Left colon (tissue), 2 donors: ENCODE measurements around the gene SALL1. TPM values are rescaled to one million over a fixed set of nuclear protein-coding genes. Genes with fewer than 3 reads are reported as not detected.

Experiments used
- ATAC-seq: fragments of 200-7000 bp; cut with Tn5 transposase; one replicate; pipeline ENCODE4 v1.9.1; 2020; ENCODE audit warnings: mild to moderate bottlenecking, moderate library complexity
- DNase-seq, 2 donors: peaks; one replicate each; pipeline ENCODE4 v3.0.0-alpha.2; 2020
- intact Hi-C, 2 donors: fragments of 100-400 bp; cut with DNase I in 1 of 2; cut with micrococcal nuclease in 1 of 2; formaldehyde crosslinking; loops; one replicate each; pipeline versions ENCODE4 v1.11.2 to v1.14.0; 2022; cut with DNase I, micrococcal nuclease
- long read RNA-seq: library from polyadenylated mRNA; unstranded; transcript quantifications from one replicate; pipeline ENCODE4 v2.0.0, GENCODE V29; 2021
- total RNA-seq, 2 donors: library from RNA; stranded (reverse); fragmentation: NEBNext Ultra II Directional; extraction: Animal tissue kit (Norgen Biotek cat#: 25700); gene quantifications; one replicate each; pipeline ENCODE4 v1.2.1, GENCODE V29; 2021
- donor health status: DM: no; HTN: no; CAD: no.
- donor health status: DM: yes; HTN: yes; CAD: no.

SALL1 gene
- 1 to 10 TPM; 1.6 to 2.0 TPM for total RNA-seq
- long read RNA-seq = 0 reads

DNA sequence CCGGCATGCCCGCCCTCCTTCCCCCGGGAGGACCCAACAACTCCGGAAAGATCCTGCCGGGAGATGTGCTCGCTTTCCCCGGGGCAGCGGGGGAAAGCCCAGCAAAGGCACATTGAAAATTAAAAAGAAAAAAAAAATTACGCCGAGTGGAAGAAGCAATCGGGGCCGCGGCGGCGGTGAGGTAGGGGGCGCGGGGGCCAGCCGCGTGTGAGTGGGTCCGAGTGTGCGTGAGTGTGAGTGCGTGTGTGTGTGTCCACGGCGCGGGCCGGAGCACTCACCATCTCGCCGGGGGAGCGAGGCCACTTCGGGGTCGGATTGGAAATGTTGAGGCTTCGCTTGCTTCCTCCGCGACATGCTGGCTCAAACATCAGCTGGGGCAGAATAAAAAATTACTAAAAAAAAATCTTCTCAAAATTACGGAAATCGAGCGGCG is at the start of gene SALL1:
Gene SALL1, minus strand, starts transcription at position 383 of the 433 bp plus-strand sequence. Its CDS starts 29 bp downstream, at position 354.
- DNase-seq (no peak), ATAC-seq (no peak)
- intact Hi-C loops = no loop called here

DNA sequence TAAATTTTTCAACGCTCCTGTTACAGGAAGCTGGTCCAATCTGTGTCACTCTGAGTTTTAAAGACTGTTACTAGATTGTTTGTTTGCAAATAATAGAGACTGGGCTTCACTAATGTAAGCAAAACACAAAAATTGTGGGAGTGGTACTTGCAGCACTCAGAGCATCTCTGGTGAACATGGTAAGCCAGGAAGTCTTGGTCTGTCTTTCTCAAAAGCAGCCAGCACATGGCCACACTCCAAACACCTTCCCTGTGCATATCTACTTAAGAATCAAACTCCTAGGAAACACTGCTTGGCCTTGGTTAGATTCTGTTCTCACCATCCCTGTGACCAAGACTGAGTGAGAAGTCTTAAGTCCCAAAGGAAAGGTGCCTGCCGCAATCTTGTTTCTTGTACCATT is 49.7 kb upstream of the SALL1 start:
- no peak for DNase-seq
- no peak for ATAC-seq
- intact Hi-C loops = no loop called here

DNA sequence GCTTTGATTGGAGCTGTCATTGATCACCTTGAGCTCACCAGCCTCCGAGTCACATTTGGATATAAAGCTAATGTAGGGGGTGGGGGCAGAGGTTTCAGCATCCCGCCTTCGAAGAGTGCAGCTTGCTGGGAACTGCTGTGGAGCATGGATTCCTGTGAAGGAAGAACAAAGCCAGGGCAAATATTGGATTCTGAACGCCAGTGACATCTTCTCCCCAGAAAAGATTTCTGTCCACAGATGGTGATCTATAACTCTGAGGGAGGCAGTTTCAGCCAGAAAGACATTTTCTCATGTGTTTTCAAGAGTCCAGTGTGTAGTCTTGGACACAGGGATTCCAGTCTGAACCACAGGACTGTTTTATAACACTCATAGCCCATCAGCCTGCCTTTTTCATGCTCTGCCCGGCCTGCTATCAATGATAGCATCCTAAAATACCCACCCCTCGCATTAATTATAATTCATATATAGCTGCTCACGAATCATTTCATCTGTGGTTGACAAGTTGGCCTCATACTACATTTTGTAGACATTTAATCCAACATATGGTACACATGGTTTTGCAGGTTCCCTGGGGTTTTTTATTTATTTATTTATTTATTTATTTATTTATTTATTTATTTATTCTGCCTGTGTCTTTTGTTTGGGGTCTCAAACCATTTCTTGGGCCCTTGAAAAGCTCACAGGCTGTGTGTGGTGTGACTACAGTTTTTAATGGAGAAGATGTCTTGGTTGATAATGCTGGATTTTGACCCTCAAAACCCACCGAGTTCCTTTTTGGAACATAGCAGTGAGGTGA is 47.1 kb upstream of the SALL1 start:
- DNase-seq = no peak
- no peak for ATAC-seq
- intact Hi-C loops = no loop called here

DNA sequence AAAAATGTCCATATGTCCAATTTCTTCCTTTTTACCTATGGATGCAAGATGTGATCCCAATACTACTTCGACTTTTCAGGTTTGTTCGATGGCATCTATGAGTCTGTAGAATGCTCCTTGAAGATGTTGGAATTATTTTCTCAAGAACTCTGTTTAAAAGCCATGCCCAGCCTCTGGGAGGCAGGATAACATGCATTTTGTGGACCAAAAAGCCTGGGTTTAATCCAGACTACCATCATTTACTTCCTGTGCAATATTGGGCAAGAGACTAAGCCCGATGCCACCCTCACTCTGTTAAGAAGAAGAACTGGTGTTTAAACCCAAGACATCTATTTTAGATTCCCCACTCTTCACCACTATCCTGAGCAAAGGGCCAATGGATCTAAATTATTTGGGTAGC is 42.8 kb upstream of the SALL1 start:
- intact Hi-C loops = no loop called here
- DNase-seq = no peak
- ATAC-seq = no peak

DNA sequence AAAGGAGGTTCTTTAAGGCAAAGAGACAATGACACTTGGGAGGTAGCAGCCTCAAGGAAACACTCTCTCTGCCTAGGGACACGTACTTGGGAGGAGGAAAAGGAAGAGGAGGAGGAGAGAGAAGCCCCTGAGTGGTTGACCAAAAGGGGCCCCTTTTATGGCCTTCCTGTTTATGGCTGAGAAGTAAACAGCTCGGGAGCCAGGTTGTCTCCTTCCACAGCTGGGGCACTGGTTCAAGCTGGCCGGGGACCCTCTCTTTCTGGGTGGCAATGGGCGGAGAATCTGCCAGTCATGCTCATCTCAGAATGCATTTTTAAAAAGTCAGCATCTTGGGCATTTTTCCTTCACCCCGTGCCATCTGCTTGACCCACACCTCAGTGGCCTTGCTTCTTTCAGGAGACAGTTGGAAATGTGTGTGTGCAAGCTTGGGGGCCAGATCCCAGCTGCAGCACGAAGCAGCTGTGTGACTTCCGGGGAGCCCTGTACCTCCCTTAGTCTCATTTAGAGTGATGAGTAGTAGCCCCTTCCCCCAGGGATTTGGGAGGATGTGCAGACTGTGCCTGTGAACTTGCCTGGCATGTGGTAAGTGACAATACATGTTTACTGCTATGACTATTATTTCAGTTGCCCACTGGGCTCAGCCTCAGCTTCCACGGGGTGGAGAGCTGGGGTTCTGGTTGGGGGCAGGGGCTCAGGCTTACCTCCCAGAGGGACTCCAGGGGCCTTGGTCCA is 33.8 kb upstream of the SALL1 start:
- no peak for DNase-seq
- intact Hi-C loops = no loop called here
- ATAC-seq = no peak

DNA sequence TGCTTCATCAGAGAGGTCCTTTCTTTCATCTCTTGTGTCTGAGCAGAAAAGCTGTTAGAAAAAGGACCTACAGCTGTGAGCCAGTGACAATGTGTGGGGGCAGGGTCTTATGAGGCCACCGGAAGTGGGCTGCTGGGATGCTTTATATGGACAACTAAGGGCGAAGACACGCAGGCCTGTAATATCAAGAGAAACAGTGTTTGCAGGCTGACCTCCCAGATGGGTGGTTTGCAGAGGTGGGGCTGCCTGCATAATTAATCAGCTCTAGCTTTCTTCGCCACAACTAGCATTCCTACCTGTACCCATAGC is 30.4 kb upstream of the SALL1 start:
- intact Hi-C loops = no loop called here
- ATAC-seq (no peak), DNase-seq (no peak)

DNA sequence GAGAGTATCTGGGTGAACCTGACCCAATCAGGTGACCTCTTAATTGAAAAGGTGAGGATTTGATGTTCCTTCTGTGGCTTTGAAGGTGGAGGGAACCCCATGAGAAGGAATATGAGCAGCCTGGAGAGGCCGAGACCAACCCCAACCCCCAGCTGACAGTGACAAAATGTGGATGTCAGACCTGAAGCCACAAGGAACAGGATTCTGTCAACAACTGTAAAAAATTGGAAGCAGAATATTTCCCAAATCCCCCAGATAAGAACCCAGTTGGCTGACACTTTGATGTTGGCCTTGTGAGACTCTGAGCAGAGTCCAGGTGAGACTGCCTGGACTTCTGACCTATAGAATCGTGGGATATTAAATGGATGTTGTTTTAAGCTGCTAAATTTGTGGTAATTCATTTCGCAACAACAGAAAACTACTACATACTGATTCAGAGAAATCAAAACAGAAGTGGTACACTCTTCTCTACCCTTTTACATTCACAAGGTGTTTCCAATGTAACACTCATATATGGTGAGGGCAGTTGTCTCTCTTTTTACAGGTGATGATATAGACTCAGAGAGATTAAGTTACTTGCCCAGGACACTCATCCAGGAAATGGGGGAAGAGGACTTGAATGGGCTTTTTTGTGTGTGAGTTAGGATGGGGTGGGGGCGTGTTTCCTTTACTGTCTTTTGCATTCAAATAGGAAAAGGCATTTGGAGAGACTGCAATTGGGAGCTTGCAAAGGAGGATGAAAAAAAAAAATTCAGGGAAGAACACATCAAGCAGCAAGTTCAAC is 29.8 kb upstream of the SALL1 start:
- ATAC-seq (no peak), DNase-seq (no peak)
- intact Hi-C loops = no loop called here

DNA sequence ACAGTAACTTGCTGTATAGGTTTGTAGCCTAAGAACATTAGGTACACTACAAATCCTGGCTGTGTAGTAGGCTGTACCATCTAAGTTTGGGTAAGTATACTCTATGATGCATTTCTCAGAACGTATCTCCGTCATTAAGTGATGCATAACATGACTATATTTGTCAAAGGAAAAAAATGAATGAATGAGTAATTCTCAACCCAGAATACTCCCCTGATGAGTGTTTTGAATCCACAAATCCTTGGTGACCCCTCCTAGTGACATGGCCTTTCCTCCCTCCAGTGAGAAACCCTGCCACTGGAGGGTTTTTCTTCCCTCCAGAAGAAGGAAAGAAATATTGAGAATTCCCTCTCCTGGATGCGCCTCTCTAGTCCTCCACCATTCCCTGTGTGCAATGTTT is 24.0 kb upstream of the SALL1 start:
- no peak for ATAC-seq
- DNase-seq = no peak
- intact Hi-C loops = no loop called here

DNA sequence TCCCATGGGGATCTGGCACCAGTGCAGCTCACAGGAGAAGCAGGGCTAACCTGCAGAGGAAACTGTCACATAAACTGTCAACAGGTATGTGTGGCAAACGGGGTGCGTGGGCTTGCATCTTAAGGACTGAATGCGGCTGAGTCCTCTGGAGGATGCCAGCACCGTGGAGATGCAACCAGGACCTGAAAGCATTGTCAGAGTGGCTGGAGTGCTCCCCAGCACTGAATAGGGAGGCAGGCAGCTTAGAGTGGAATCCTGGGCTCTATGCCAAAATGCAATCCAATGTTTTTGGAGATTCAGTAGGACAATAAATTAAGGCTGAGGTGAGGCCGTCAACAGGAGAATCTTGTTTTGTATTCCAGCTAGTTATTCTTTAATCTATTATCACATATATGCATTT is 21.3 kb upstream of the SALL1 start:
- DNase-seq = no peak
- no peak for ATAC-seq
- intact Hi-C loops = no loop called here

DNA sequence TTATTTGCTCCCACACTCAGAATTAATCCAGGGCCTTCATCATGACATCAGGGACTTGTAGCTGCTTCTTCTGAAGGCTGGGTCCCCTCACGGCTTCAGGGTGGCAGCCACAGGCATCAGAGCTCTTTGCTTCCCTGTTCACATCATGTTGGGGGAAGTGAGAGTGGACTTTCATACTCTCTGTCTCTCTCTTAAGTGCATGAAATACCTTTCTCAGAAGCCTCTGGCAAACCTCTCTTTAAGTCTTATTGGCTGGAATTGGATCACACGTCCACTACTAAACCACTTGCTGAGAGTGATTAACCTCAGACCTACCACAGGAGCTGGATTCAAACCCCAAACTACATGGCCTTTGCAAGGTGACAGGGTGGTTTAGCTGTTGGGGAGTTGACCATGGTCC is 17.7 kb upstream of the SALL1 start:
- DNase-seq (no peak), ATAC-seq (no peak)
- intact Hi-C loops = no loop called here

DNA sequence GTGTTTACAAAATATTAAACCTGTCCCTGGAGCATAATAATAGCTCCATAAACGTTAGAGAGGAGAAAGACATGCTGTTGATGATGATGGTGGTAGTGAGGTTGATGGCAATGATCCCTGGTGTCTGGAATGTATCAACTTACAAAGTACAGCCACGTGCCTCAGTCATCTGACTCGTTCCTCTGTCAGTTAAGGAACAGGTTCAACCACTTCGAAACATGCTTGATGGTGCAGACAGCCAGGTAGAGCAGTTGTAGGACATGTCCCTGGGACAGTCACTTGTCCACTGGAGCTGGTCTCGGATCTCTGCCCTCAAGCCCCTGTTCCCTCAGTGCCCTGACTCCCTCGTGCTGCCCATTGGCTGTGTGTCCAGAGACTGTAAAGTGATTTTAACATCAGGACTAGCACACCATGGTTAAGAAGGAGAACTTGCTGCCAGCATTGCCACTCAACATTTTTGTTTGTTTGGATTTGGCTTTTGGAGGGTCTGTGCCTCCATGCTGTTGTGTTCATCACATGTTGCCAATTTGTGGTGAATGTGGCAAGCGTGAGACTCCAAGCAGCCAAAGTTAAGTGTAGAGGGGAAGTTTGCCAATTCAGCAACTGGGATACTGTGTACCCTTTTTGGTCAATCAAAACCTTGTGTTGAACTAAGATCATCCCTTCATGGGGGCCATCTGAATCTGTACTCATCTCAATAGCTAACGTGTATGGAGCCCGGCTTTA is 16.3 kb upstream of the SALL1 start:
- intact Hi-C loops = no loop called here
- no peak for DNase-seq
- ATAC-seq = no peak

DNA sequence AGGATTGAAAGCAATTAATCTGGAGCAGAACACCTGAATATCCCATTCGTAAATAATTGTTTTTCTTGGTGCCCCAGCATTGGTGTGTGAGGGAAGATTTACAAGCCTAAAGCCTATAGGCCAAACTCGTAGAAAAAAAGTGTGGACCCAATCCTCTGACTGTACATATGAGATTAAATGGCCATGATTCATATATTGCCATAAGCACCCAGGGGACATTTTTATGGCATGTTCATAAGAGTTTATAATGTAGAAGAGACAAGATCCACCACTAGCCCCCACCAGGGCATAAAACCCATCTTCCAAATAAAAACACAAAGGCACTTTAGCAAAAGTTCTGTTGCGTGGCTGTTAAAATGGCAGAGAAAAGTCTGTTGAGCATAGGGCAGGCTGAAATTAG is 15.5 kb upstream of the SALL1 start:
- intact Hi-C loops = no loop called here
- no peak for ATAC-seq
- DNase-seq = no peak

DNA sequence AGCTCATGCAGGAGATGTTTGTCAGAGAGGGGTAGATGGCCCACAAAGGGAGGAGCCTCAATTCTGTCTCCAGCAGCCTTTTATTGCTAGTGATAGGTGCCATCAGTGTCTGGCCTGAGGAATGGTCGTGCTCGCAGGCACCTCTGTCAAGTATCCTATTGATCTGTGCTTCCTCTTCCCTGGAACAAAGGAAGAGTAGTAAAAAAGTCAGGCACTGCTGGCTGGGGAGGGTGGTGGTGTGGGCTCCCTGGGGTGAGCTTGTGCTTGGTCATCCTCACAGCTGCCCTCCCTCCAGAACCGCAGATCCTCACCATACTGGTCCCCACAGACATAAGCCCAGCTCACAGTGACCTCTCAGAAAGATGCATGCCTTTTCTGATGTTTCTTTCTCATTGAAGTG is 15.0 kb upstream of the SALL1 start:
- intact Hi-C loops = no loop called here
- ATAC-seq (no peak), DNase-seq (no peak)

DNA sequence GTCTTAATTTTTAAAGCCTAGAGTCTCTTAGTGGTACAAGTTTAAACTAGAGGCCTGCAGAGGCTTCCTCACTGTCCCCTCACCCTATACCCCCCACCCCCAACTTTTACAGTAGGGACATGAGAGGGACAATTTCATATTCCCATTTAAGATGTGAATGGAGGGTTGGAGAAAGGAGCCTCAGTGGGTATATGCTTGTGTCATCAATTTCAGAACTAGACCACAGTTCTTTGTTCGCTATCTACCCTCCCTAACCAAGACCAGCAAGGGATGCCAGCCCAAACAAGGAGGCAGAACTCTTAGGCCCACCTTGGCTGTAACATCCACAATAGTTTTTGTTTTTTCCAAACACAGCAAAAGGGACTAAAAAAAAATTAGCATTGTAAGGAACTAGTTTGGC is 14.0 kb upstream of the SALL1 start:
- DNase-seq (no peak), ATAC-seq (no peak)
- intact Hi-C loops = no loop called here

DNA sequence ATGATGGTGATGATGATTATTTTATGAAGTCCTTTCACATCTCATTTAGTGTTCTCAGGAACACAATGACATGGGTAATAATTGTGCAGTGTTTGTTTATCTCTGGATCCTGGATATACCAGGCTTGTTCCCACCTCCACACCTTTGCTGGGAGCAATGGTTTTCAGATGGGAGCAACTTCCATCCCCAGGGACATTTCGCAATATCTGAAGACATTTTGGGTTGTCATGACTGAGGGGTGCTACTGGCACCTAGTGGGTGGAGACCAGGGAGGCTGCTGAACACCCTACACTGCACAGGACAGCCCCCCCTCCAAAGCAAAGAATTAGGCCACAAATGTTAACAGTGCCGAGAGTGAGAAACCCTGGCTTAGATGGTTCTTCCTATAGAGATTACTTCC is 13.5 kb upstream of the SALL1 start:
- ATAC-seq (no peak), DNase-seq (no peak)

DNA sequence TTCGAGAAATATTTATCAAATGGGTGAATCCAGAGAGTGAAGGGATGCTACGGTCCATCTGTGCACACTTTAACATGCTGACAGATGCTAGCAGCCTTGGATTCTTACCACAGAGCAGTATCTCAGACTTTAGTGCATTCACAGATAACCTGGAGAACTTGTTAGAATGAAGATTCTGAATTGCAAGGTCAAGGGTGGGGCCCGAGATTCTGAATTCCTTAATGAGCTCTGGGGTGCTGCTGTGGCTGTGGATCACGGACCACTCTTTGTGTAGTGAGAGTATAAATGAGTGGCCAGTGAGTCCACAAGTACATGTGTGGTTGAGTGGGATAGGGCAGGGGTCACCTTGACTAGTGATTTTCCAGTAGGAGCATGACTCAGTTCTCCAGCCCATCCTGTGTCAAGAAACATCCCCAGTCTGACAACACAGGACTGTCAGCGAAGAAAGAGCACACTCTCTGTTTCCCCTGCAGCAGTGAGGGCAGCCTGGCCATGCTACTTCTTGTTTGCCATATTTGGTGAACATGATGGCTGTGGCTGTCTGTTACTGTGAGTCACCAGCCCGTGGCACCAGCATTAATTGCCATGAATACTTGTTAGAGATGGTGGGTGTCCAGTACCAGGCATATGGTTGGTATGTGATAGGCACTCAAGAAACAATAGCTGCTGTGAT is 13.0 kb upstream of the SALL1 start:
- DNase-seq = no peak
- ATAC-seq = no peak
- intact Hi-C loops = no loop called here

More for the DNA sequence above, 13.5 kb upstream of the SALL1 start:
- intact Hi-C loops = no loop called here

DNA sequence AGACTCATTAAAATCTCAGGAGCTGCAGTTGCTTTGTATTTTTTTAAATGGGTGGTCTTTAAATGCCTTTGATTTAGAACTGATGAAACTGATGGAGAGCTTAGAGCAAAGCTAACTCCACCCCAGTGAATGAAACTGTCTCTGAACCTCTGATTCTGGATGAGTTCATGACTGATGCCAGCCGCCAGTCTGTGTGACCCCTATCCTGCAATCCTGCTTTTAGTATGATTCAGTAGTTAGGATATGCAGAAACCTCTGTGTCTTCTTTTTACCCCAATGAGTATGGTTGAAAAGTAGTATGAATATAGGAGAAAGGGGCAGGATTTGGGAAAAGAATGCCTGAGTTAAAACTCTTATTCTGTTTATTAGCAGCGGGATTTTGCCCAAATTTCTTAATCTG is 12.3 kb upstream of the SALL1 start:
- ATAC-seq (no peak), DNase-seq (no peak)
- intact Hi-C loops = no loop called here

DNA sequence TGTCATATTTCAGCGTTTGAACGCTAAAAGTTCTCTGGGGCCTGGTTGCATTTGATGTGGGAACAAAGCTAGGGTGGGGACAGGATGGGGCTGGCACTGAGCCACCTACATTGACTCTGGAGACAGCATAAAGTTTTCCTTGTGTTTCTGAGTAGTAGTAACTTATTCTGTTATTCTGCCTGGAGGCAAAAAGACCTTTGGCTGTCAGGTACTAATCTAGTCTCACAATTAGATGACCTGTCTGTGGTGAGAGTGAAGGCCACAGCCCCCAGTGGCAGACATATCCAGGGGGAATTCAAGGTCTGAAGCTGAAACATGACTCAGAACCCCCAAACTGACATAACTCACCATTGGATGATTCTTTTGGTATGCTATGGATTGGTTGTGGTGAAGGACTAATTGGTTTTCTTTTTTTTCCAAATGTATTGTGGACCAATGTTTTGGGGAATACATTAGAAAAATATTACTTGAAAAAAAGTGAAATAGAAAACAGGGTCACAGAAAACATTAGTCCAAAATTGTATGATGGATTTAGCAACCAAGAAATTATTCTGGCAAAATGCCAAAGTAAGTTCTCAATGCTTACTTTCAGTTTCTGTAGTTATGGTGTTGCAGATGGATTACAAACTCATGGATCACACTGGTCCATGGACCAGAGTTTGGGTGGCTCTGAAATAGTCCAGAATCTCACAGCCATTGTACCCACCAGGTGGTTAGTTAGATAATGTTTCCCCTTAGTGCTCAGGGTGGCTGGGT is 10.5 kb upstream of the SALL1 start:
- intact Hi-C loops = no loop called here
- ATAC-seq = no peak
- no peak for DNase-seq
